PC-3 (cell line): ENCODE results near the gene COL1A2.

Experiments used
- CTCF ChIP-seq: fragments of 300-600 bp; sonication (generic); conservative IDR thresholded peaks from 2 replicates; pipeline ENCODE4 v1.5.1; 2017; ENCODE audit warnings: antibody characterized with exemption, low read depth, mild to moderate bottlenecking, low read length
- EZH2 ChIP-seq: fragments of 300-600 bp; sonication (generic); IDR thresholded peaks from one replicate; pipeline ENCODE4 v1.6.1; 2017; ENCODE audit warnings: antibody characterized with exemption, mild to moderate bottlenecking, low read length; ENCODE audit not compliant: unreplicated experiment

GRCh38 chr7:94410413-94411187, 15.9 kb downstream of the COL1A2 start:
- TF ChIP-seq CTCF = no peak
- TF ChIP-seq EZH2 = no peak
